Measurements from ENCODE around the gene TMA7B.

GRCh38 chr22:40004836-40005235 lies 44.6 kb downstream of the TMA7B start:
- TF ChIP-seq CTCF (IDR thresholded peaks at IDR 0.05), result no peak
- no peak for TF ChIP-seq POLR2A (IDR thresholded peaks at IDR 0.05)

Data from Peyer's patch (tissue), 4 donors.